Brain pericyte (primary cell): Measurements from ENCODE around the gene MCFD2.

Experiments
- DNase-seq: peaks from one replicate; pipeline ENCODE4 v3.0.0-alpha.2; 2012; ENCODE audit warnings: low read depth, low spot score

MCFD2 gene

GRCh38 chr2:46915281-46915810 is at the start of gene MCFD2:
Gene MCFD2 (minus strand): TSS chr2:46915806. CDS start chr2:46909171, 6,635 bp downstream.
- no peak for DNase-seq

GRCh38 chr2:46964835-46965560 is 49.4 kb upstream of the MCFD2 start:
- DNase-seq: no peak

- DNase-seq: no peak
These were observed 48.5 kb upstream of the MCFD2 start for GRCh38 chr2:46963941-46964673.

GRCh38 chr2:46963210-46963609 is 47.6 kb upstream of the MCFD2 start:
- DNase-seq: no peak

GRCh38 chr2:46962751-46963150 is 47.1 kb upstream of the MCFD2 start:
- no peak for DNase-seq

- no peak for DNase-seq
These were observed 45.0 kb upstream of the MCFD2 start for GRCh38 chr2:46960618-46961017.

GRCh38 chr2:46958431-46959017 is 42.9 kb upstream of the MCFD2 start:
- no peak for DNase-seq

GRCh38 chr2:46956981-46957531 is 41.5 kb upstream of the MCFD2 start:
- no peak for DNase-seq

GRCh38 chr2:46955764-46956163 is 40.2 kb upstream of the MCFD2 start:
- DNase-seq: no peak

GRCh38 chr2:46954951-46955571 is 39.5 kb upstream of the MCFD2 start:
- no peak for DNase-seq

GRCh38 chr2:46952171-46952570 is 36.6 kb upstream of the MCFD2 start:
- no peak for DNase-seq

GRCh38 chr2:46951290-46952064 is 35.9 kb upstream of the MCFD2 start:
- no peak for DNase-seq

GRCh38 chr2:46950314-46950713 is 34.7 kb upstream of the MCFD2 start:
- no peak for DNase-seq

GRCh38 chr2:46947841-46948240 is 32.2 kb upstream of the MCFD2 start:
- DNase-seq: no peak

GRCh38 chr2:46945671-46946070 is 30.1 kb upstream of the MCFD2 start:
- no peak for DNase-seq

GRCh38 chr2:46943881-46944798 is 28.5 kb upstream of the MCFD2 start:
- no peak for DNase-seq

- no peak for DNase-seq
These were observed 27.5 kb upstream of the MCFD2 start for GRCh38 chr2:46942891-46943626.

- no peak for DNase-seq
These were observed 26.5 kb upstream of the MCFD2 start for GRCh38 chr2:46942143-46942526.
